Right atrium auricular region (tissue), 2 donors: ENCODE data around the gene ADIRF. TPM values are rescaled to one million over a fixed set of nuclear protein-coding genes. Genes with fewer than 3 reads are reported as not detected.

Experiments used
- DNase-seq: peaks from one replicate; pipeline ENCODE4 v3.0.0-alpha.2; 2019; ENCODE audit warnings: low spot score
- H3K27ac ChIP-seq, 2 donors: fragments of 200-600 bp; sonication (generic); 1 replicate in 1 of 2; 2 replicates in 1 of 2; pipeline ENCODE4 v1.5.1; 2016 to 2019
- H3K27me3 ChIP-seq, 2 donors: fragments of 200-600 bp; sonication (generic); one replicate each; pipeline versions ENCODE4 v1.5.1 to v1.6.0; 2017 to 2019
- H3K36me3 ChIP-seq: fragments of 200-600 bp; sonication (generic); one replicate; pipeline ENCODE4 v1.5.1; 2016
- H3K4me1 ChIP-seq, 2 donors: fragments of 200-600 bp; sonication (generic); one replicate each; pipeline versions ENCODE4 v1.5.1 to v1.6.0; 2017 to 2019
- H3K4me3 ChIP-seq, 2 donors: fragments of 200-600 bp; sonication (generic); 1 replicate in 1 of 2; 2 replicates in 1 of 2; pipeline ENCODE4 v1.5.1; 2017 to 2019; ENCODE audit warnings: mild to moderate bottlenecking in 1 of 2, moderate library complexity in 1 of 2
- H3K9me3 ChIP-seq, 2 donors: fragments of 200-600 bp; sonication (generic); one replicate each; pipeline ENCODE4 v1.5.1; 2019
- total RNA-seq, 2 donors: library from RNA; depleted of rRNA; stranded (reverse); fragments of >200 nt; gene quantifications; one replicate each; pipeline ENCODE4 v1.1.0, GENCODE V29; 2016
- TF ChIP-seq, protein P1 (sequence below), 2 donors: fragments of 200-600 bp; sonication (generic); IDR thresholded peaks; one replicate each; pipeline ENCODE4 v1.5.1; 2019; ENCODE audit warnings: antibody characterized with exemption in 2 of 2

Gene ADIRF
- total RNA-seq, 2 donors from 2014 or later: 67.8 to 195 TPM

DNA sequence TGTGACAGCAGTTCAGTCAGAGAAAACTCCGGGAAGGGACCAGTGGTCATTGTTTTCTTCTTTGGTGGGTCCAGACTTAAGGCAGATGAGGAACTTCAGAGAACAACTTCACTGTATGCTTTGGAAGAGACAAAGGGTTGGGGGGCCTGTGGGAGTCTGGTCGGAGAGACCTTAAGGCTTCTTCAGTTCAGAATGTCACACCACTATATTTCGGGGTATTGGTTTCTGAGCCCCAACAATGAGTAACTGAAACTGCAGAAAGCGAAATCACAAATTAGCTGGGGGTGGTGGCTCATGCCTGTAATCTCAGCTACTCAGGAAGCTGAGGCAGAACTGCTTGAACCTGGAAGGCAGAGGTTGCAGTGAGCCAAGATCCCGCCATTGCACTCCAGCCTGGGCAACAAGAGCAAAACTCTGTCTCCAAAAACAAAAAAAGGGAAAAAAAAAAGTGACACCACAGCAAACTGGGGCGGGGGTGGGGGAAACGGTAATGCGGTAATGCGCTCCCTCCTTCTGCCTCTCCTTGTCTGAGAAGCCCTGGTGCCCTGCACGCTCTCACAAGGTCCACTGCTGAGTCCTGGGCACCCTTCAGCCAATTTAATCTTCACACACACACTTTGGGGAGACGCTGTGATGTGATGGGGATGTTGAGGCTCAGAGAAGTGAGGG, 2.2 kb upstream of the ADIRF start:
- TF ChIP-seq, protein P1, sequence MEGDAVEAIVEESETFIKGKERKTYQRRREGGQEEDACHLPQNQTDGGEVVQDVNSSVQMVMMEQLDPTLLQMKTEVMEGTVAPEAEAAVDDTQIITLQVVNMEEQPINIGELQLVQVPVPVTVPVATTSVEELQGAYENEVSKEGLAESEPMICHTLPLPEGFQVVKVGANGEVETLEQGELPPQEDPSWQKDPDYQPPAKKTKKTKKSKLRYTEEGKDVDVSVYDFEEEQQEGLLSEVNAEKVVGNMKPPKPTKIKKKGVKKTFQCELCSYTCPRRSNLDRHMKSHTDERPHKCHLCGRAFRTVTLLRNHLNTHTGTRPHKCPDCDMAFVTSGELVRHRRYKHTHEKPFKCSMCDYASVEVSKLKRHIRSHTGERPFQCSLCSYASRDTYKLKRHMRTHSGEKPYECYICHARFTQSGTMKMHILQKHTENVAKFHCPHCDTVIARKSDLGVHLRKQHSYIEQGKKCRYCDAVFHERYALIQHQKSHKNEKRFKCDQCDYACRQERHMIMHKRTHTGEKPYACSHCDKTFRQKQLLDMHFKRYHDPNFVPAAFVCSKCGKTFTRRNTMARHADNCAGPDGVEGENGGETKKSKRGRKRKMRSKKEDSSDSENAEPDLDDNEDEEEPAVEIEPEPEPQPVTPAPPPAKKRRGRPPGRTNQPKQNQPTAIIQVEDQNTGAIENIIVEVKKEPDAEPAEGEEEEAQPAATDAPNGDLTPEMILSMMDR (IDR thresholded peaks at IDR 0.05): no peak
- Histone ChIP-seq H3K27ac (peak overlapping the region in 1 of 2 donors; percentile 98), H3K4me3 (no peak overlapping the region), H3K36me3 (no peaks in the 10 kb centered on the region), H3K9me3 (no peaks in the 10 kb centered on the region), H3K27me3 (no peaks in the 10 kb centered on the region), H3K4me1 (peaks cover 0 to 57% of the 10 kb centered on the region in 2 donors)
- DNase-seq: peak; percentile 58

DNA sequence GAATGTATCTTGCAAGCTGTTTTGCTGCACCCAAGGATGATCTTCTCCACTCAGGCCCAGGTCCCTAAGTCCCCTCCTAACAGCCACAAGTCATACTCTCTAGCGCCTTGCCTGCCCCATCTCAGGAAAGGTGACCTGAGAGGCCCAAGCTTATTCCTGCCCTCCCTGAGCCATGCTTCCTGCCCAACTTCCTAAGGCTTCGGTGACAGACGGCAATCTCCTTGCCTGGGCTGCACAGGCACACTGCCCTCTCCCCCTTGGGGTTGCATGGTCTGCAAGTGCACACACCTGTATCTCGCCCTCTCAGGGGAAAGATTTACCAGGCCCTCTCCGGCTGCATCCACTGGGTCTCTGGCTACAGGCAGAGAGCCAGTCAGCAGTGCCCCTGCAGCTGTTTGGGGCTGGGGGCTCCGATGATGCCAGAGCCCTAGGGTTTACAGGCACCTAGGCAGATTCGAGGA, 771 bp upstream of the ADIRF start:
- peak; percentile 57 for DNase-seq
- Histone ChIP-seq H3K36me3 (no peaks in the 10 kb centered on the region), H3K27me3 (no peaks in the 10 kb centered on the region), H3K27ac (peak overlapping the region; percentile 95 to 98), H3K9me3 (no peaks in the 10 kb centered on the region), H3K4me1 (peaks cover 0 to 67% of the 10 kb centered on the region in 2 donors), H3K4me3 (peak overlapping the region in 1 of 2 donors; percentile 61)
- TF ChIP-seq, protein P1 (IDR thresholded peaks at IDR 0.05): no peak

DNA sequence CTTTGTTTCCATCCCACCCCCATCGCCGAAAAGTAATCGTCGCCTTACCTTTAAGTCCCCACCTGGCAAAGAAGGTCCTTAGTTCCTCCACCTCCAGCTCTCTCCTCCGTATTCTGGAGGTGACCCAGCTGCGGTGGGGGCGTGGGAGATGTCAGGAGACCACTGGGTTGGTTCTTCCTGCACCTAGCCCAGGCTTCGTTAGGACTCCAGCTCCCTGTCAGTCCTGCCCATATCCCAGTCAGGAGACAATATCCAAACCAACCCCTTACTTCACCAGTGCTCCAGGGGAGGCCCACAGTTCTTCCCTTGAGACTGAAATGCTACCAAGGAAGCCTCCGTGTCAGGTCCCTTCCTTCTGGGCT, 693 bp downstream of the ADIRF start:
- H3K27me3 ChIP-seq: no peaks in the 10 kb centered on the region
- no peaks in the 10 kb centered on the region for H3K36me3 ChIP-seq
- H3K9me3 ChIP-seq: no peaks in the 10 kb centered on the region
- H3K4me3 ChIP-seq: peak overlapping the region; percentile 60 to 61
- H3K4me1 ChIP-seq: peaks cover 0 to 65% of the 10 kb centered on the region in 2 donors
- TF ChIP-seq, protein P1 (IDR thresholded peaks at IDR 0.05): no peak
- DNase-seq: peak; percentile 59
- H3K27ac ChIP-seq: peak overlapping the region; percentile 95 to 98

DNA sequence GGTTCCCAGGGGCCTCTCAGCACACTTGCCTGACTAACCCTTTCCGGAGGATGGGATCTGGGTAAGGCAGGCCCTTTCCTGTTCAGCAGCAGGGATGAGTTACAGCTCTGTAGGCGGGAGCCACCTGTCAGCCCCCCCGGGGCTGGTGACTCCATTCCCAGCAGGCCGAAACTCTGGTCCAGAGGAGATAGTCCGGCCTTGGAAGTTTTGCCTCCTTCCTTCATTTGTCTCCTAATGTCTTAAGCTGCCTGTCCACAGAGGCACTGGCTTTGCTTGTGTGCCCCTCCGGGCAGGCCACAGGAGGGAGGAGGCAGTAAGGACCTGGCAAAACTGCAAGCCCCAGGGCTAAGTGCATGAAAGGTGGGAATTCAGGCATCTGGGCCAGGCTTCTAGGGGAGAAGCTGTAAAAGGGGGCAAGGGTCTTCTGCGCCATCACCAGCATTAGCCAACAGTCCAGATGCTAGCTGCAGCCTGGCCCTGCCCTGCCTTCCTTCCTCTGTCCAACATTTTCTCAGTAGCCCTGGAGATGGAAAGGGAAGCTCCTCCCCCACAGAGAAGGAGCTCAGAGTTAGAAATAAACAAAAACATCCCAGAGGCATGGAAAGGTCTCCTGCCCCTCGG, 1.2 kb downstream of the ADIRF start:
- H3K4me1 ChIP-seq: peaks cover 0 to 60% of the 10 kb centered on the region in 2 donors
- peak overlapping the region; percentile 60 to 61 for H3K4me3 ChIP-seq
- no peaks in the 10 kb centered on the region for H3K9me3 ChIP-seq
- DNase-seq: no peak
- H3K36me3 ChIP-seq: no peaks in the 10 kb centered on the region
- H3K27me3 ChIP-seq: no peaks in the 10 kb centered on the region
- TF ChIP-seq, protein P1 (IDR thresholded peaks at IDR 0.05): no peak
- H3K27ac ChIP-seq: peak overlapping the region; percentile 95 to 98

DNA sequence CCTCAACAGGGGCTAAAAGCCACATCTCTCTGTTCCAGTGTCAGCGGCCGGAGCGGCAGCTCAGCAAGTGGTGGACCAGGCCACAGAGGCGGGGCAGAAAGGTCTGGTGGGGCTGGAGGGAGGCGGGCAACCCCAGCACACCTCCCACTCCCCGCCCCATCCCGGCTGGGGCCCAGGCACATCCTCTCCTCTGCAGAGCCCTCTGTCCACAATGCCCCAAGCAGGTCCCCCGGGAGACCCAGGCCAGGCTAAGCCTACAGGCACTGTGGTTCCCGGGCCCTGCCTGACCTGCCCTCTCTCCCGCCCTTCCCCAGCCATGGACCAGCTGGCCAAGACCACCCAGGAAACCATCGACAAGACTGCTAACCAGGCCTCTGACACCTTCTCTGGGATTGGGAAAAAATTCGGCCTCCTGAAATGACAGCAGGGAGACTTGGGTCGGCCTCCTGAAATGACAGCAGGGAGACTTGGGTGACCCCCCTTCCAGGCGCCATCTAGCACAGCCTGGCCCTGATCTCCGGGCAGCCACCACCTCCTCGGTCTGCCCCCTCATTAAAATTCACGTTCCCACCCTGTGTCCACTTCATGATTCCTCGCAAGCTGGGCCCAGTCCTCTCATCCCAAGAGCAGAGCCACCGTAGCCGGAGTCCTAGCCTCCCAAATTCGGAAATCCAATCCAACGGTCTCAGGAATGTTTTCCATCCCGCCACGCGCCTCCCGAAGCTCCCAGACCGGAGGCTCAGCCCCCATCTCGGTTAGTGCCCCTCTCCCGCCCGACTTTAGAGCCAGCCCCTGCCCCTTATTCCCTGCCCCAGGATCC, 2.1 kb downstream of the ADIRF start:
- Histone ChIP-seq H3K27ac (peak overlapping the region; percentile 95 to 98), H3K4me3 (peak overlapping the region; percentile 60 to 61), H3K36me3 (no peaks in the 10 kb centered on the region), H3K27me3 (no peaks in the 10 kb centered on the region), H3K9me3 (no peaks in the 10 kb centered on the region), H3K4me1 (peaks cover 0 to 59% of the 10 kb centered on the region in 2 donors)
- DNase-seq: peak; percentile 89
- TF ChIP-seq, protein P1 (IDR thresholded peaks at IDR 0.05): no peak
